ENCODE results near the gene SUPT3H. TPM values are rescaled to one million over a fixed set of nuclear protein-coding genes. Genes with fewer than 3 reads are reported as not detected.

The SUPT3H gene
- total RNA-seq, 1 experiment from 2014 or later: 3.6 TPM

- no peaks in the 10 kb centered on the region for H3K36me3 ChIP-seq (ENCODE audit: low read depth, low read length)
- no peaks in the 10 kb centered on the region for H3K9me2 ChIP-seq (replicated peaks; ENCODE audit: low read length)
- no peak overlapping the region for H3K4me3 ChIP-seq (ENCODE audit: low read length)
- H3K27ac ChIP-seq (ENCODE audit: low read length): no peak overlapping the region
- H3K79me2 ChIP-seq (ENCODE audit: low read length): no peaks in the 10 kb centered on the region
- H3K4me1 ChIP-seq (ENCODE audit: insufficient read depth, low read length): no peaks in the 10 kb centered on the region
- BruUV-seq (replicated peaks): no TSS peak
- no peaks in the 10 kb centered on the region for H4K20me1 ChIP-seq (ENCODE audit: low read length)
- DNase-seq (no peak), ATAC-seq (no peak)
- no peak overlapping the region for H2AFZ ChIP-seq (ENCODE audit: low read length)
- H3K27me3 ChIP-seq (ENCODE audit: low read length): no peaks in the 10 kb centered on the region
- H3F3A ChIP-seq (ENCODE audit: low read length, unreplicated experiment): no peaks in the 10 kb centered on the region
- no peak overlapping the region for H3K9ac ChIP-seq (ENCODE audit: low read length)
- intact Hi-C loops (cut with micrococcal nuclease): no loop called here
- H3K4me2 ChIP-seq (ENCODE audit: low read length): no peak overlapping the region
- no peaks in the 10 kb centered on the region for H3K9me3 ChIP-seq (ENCODE audit: low read length)
- ChIA-PET POLR2A (ENCODE audit: unreplicated experiment) (no interaction called here), CTCF (no interaction called here)
- TF ChIP-seq EZH2 (IDR thresholded peaks at IDR 0.05; ENCODE audit: low read length, unreplicated experiment) (no peak), CTCF (conservative IDR thresholded peaks at IDR 0.05; ENCODE audit: low read depth, low read length) (no peak), EZH2phosphoT487 (IDR thresholded peaks at IDR 0.05; ENCODE audit: borderline replicate concordance, low read length) (no peak)
Measured at GRCh38 chr6:45175272-45175671, 202.5 kb downstream of the SUPT3H start.

DNA sequence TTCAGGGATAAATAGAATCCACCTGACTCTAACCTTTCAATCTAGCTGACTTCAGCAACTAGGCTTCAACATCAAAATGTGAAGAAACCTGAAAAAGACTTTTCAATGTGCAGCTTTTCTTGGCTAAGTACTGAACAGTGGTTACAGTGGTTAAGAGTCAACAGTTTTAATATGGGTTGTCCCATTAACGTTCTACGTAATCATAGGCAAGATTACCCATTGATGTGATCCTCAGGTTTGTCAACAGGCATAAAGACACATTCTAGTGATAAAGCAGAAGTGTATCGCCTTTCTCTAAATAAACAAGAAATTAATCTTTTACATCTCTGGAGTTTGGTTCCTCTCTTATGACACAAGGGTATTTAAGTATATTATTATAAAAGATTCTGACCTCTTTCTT, 203.7 kb downstream of the SUPT3H start:
- Histone ChIP-seq H3K9ac (ENCODE audit: low read length) (no peak overlapping the region), H3K9me2 (replicated peaks; ENCODE audit: low read length) (no peaks in the 10 kb centered on the region), H4K20me1 (ENCODE audit: low read length) (no peaks in the 10 kb centered on the region), H3F3A (ENCODE audit: low read length, unreplicated experiment) (no peaks in the 10 kb centered on the region), H3K27me3 (ENCODE audit: low read length) (no peaks in the 10 kb centered on the region), H3K79me2 (ENCODE audit: low read length) (no peaks in the 10 kb centered on the region), H3K4me3 (ENCODE audit: low read length) (no peak overlapping the region), H2AFZ (ENCODE audit: low read length) (no peak overlapping the region), H3K36me3 (ENCODE audit: low read depth, low read length) (no peaks in the 10 kb centered on the region), H3K4me2 (ENCODE audit: low read length) (no peak overlapping the region), H3K4me1 (ENCODE audit: insufficient read depth, low read length) (no peaks in the 10 kb centered on the region), H3K9me3 (ENCODE audit: low read length) (no peaks in the 10 kb centered on the region), H3K27ac (ENCODE audit: low read length) (no peak overlapping the region)
- intact Hi-C loops (cut with micrococcal nuclease): no loop called here
- CTCF ChIA-PET: no interaction called here
- DNase-seq: no peak
- POLR2A ChIA-PET (ENCODE audit: unreplicated experiment): no interaction called here
- ATAC-seq: no peak
- no TSS peak for BruUV-seq (replicated peaks)
- TF ChIP-seq EZH2phosphoT487 (IDR thresholded peaks at IDR 0.05; ENCODE audit: borderline replicate concordance, low read length) (no peak), EZH2 (IDR thresholded peaks at IDR 0.05; ENCODE audit: low read length, unreplicated experiment) (no peak), CTCF (conservative IDR thresholded peaks at IDR 0.05; ENCODE audit: low read depth, low read length) (no peak)

DNA sequence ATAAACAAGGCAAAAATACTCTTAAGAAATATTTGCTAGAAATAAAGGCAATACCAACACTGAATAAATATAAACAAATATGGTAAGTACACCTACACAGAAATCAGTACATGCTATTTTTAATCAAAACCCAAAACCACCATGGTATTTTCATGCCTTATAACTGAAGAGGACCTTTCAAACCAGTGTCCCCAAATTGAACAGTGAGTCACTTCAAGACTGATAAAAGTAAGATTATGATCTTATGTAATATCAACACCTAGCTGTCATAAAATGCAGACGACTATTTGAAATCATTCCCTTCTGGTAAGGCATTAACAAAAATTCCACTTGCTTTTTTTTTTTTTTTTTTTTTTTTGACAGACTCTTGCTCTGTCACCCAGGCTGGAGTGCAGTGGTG, 206.4 kb downstream of the SUPT3H start:
- no peak for ATAC-seq
- Histone ChIP-seq H3K79me2 (ENCODE audit: low read length) (no peaks in the 10 kb centered on the region), H3K4me1 (ENCODE audit: insufficient read depth, low read length) (no peaks in the 10 kb centered on the region), H3K9me3 (ENCODE audit: low read length) (no peaks in the 10 kb centered on the region), H2AFZ (ENCODE audit: low read length) (no peak overlapping the region), H4K20me1 (ENCODE audit: low read length) (no peaks in the 10 kb centered on the region), H3K9ac (ENCODE audit: low read length) (no peak overlapping the region), H3F3A (ENCODE audit: low read length, unreplicated experiment) (no peaks in the 10 kb centered on the region), H3K4me3 (ENCODE audit: low read length) (no peak overlapping the region), H3K36me3 (ENCODE audit: low read depth, low read length) (no peaks in the 10 kb centered on the region), H3K9me2 (replicated peaks; ENCODE audit: low read length) (no peaks in the 10 kb centered on the region), H3K4me2 (ENCODE audit: low read length) (no peak overlapping the region), H3K27me3 (ENCODE audit: low read length) (no peaks in the 10 kb centered on the region), H3K27ac (ENCODE audit: low read length) (no peak overlapping the region)
- ChIA-PET CTCF (no interaction called here), POLR2A (ENCODE audit: unreplicated experiment) (no interaction called here)
- DNase-seq: no peak
- intact Hi-C loops (cut with micrococcal nuclease): no loop called here
- no peak for TF ChIP-seq EZH2 (IDR thresholded peaks at IDR 0.05; ENCODE audit: low read length, unreplicated experiment)
- no peak for TF ChIP-seq CTCF (conservative IDR thresholded peaks at IDR 0.05; ENCODE audit: low read depth, low read length)
- no peak for TF ChIP-seq EZH2phosphoT487 (IDR thresholded peaks at IDR 0.05; ENCODE audit: borderline replicate concordance, low read length)
- BruUV-seq (replicated peaks): no TSS peak

Measured in PC-3 (cell line).